Right lobe of liver (tissue), 4 donors: ENCODE data around the gene RFX8.

Source experiments
- POLR2A ChIP-seq: fragments of 450-650 bp; IDR thresholded peaks from one replicate; pipeline ENCODE4 v1.6.1; 2017; ENCODE audit warnings: antibody characterized with exemption, mild to moderate bottlenecking
- TF ChIP-seq, protein P1 (sequence below), 4 donors: fragments of 200-600 bp in 3 of 4; fragments of 450-650 bp in 1 of 4; IDR thresholded peaks; one replicate each; pipeline versions ENCODE4 v1.5.1 to v1.8.0; 2016 to 2022; ENCODE audit warnings: antibody characterized with exemption in 4 of 4, mild to moderate bottlenecking in 2 of 4
- donor health status: DM: no; HTN: no; CAD: no.
- donor health status: DM: no; HTN: no; CAD: no.
- donor health status: DM: no; HTN: yes; CAD: no.

GRCh38 chr2:101479328-101479727 is 4.4 kb upstream of the RFX8 start:
- no peak for TF ChIP-seq POLR2A
- TF ChIP-seq, protein P1, sequence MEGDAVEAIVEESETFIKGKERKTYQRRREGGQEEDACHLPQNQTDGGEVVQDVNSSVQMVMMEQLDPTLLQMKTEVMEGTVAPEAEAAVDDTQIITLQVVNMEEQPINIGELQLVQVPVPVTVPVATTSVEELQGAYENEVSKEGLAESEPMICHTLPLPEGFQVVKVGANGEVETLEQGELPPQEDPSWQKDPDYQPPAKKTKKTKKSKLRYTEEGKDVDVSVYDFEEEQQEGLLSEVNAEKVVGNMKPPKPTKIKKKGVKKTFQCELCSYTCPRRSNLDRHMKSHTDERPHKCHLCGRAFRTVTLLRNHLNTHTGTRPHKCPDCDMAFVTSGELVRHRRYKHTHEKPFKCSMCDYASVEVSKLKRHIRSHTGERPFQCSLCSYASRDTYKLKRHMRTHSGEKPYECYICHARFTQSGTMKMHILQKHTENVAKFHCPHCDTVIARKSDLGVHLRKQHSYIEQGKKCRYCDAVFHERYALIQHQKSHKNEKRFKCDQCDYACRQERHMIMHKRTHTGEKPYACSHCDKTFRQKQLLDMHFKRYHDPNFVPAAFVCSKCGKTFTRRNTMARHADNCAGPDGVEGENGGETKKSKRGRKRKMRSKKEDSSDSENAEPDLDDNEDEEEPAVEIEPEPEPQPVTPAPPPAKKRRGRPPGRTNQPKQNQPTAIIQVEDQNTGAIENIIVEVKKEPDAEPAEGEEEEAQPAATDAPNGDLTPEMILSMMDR (IDR thresholded peaks at IDR 0.05): no peak
